IMR-90 (cell line): ENCODE measurements around the gene TP53BP1. TPM values are rescaled to one million over a fixed set of nuclear protein-coding genes. Genes with fewer than 3 reads are reported as not detected.

Experiments
- ATAC-seq: fragments of 200-7000 bp; cut with Tn5 transposase; 2 replicates; pipeline ENCODE4 v1.9.1; 2020; ENCODE audit warnings: low read depth, mild to moderate bottlenecking, moderate library complexity
- BruUV-seq: library from RNA; stranded (reverse); fragments of 400-500 nt; replicated peaks from 2 replicates; lab custom pipeline; 2021; lab: Mats Ljungman, UMichigan
- CTCF ChIA-PET: fragments of 300-600 bp; formaldehyde crosslinking; extraction: SDS; loops from one replicate; lab custom pipeline; 2021; ENCODE audit warnings: antibody characterized with exemption; lab: Yijun Ruan, JAX
- POLR2A ChIA-PET: fragments of 300-600 bp; sonication (Branson Sonifier 250); formaldehyde crosslinking; loops from one replicate; lab custom pipeline; 2022; ENCODE audit warnings: antibody characterized with exemption; ENCODE audit not compliant: unreplicated experiment; lab: Charles Lee
- DNase-seq: peaks from one replicate; pipeline ENCODE4 v3.0.0; 2013
- H2AFZ ChIP-seq: replicated peaks from 2 replicates; pipeline ENCODE3; 2013; ENCODE audit warnings: low read length, mild to moderate bottlenecking; ENCODE audit not compliant: poor library complexity
- H2AK5ac ChIP-seq: 2 replicates; pipeline ENCODE4 v1.6.1; 2013; ENCODE audit warnings: low read depth, low read length, inconsistent platforms
- H2AK9ac ChIP-seq: replicated peaks from 2 replicates; pipeline ENCODE3; 2013; ENCODE audit warnings: mild to moderate bottlenecking, low read depth, low read length, moderate library complexity; ENCODE audit not compliant: poor library complexity
- H2BK120ac ChIP-seq: 2 replicates; pipeline ENCODE4 v1.6.1; 2013; ENCODE audit warnings: low read depth, low read length, inconsistent platforms
- H2BK15ac ChIP-seq: 3 replicates; pipeline ENCODE4 v1.6.1; 2013; ENCODE audit warnings: low read depth, low read length, inconsistent platforms
- H2BK20ac ChIP-seq: 2 replicates; pipeline ENCODE4 v1.6.1; 2013; ENCODE audit warnings: low read depth, mild to moderate bottlenecking, inconsistent platforms, low read length, moderate library complexity
- H2BK5ac ChIP-seq: 2 replicates; pipeline ENCODE4 v1.6.1; 2013; ENCODE audit warnings: mild to moderate bottlenecking, low read depth, low read length, inconsistent platforms; ENCODE audit not compliant: poor library complexity, severe bottlenecking
- H3K14ac ChIP-seq: replicated peaks from 2 replicates; pipeline ENCODE4 v1.6.1; 2013; ENCODE audit warnings: low read depth, low read length, inconsistent platforms
- H3K18ac ChIP-seq: 2 replicates; pipeline ENCODE4 v1.6.1; 2013; ENCODE audit warnings: low read depth, low read length, control low read depth
- H3K23ac ChIP-seq: 2 replicates; pipeline ENCODE4 v1.6.1; 2013; ENCODE audit warnings: low read depth, low read length, inconsistent platforms
- H3K27ac ChIP-seq: 2 replicates; pipeline ENCODE4 v1.5.1; 2013; ENCODE audit warnings: mild to moderate bottlenecking, control low read depth, low read length; ENCODE audit not compliant: insufficient read depth
- H3K27me3 ChIP-seq: 2 replicates; pipeline ENCODE4 v1.6.1; 2013; ENCODE audit warnings: low read length; ENCODE audit not compliant: control insufficient read depth, insufficient read depth
- H3K36me3 ChIP-seq: 2 replicates; pipeline ENCODE4 v1.6.1; 2013; ENCODE audit warnings: low read length, mixed read lengths; ENCODE audit not compliant: control insufficient read depth, insufficient read depth
- H3K4ac ChIP-seq: 2 replicates; pipeline ENCODE4 v1.6.1; 2013; ENCODE audit warnings: low read depth, low read length, inconsistent platforms
- H3K4me1 ChIP-seq: 2 replicates; pipeline ENCODE4 v1.6.1; 2013; ENCODE audit warnings: low read length, mixed read lengths; ENCODE audit not compliant: control insufficient read depth, insufficient read depth
- H3K4me2 ChIP-seq: 2 replicates; pipeline ENCODE4 v1.6.1; 2013; ENCODE audit warnings: low read depth, mild to moderate bottlenecking, control low read depth, low read length, moderate library complexity
- H3K4me3 ChIP-seq: 2 replicates; pipeline ENCODE4 v1.5.1; 2013; ENCODE audit warnings: low read depth, mild to moderate bottlenecking, control low read depth, low read length, moderate library complexity; ENCODE audit not compliant: insufficient read depth
- H3K56ac ChIP-seq: 2 replicates; pipeline ENCODE4 v1.6.1; 2013; ENCODE audit warnings: low read length, inconsistent platforms; ENCODE audit not compliant: insufficient read depth; ENCODE audit errors: extremely low read depth
- H3K79me1 ChIP-seq, 2 experiments: 2 replicates each; pipeline ENCODE4 v1.6.1; 2013; ENCODE audit warnings: low read length in 2 of 2, inconsistent platforms in 1 of 2, low read depth in 1 of 2
- H3K9ac ChIP-seq: 2 replicates; pipeline ENCODE4 v1.6.1; 2013; ENCODE audit warnings: low read depth, low read length, control low read depth
- H3K9me1 ChIP-seq: 2 replicates; pipeline ENCODE4 v1.6.1; 2013; ENCODE audit warnings: low read length, inconsistent platforms; ENCODE audit not compliant: insufficient read depth
- H3K9me3 ChIP-seq: 2 replicates; pipeline ENCODE4 v1.6.1; 2013; ENCODE audit warnings: low read length; ENCODE audit not compliant: control insufficient read depth, insufficient read depth
- H4K20me1 ChIP-seq: 2 replicates; pipeline ENCODE4 v1.6.1; 2013; ENCODE audit warnings: low read length, inconsistent platforms; ENCODE audit not compliant: insufficient read depth
- H4K5ac ChIP-seq: 2 replicates; pipeline ENCODE4 v1.6.1; 2013; ENCODE audit warnings: mild to moderate bottlenecking, low read depth, low read length, control low read depth
- H4K8ac ChIP-seq, 2 experiments: 2 replicates each; pipeline ENCODE4 v1.6.1; 2013; ENCODE audit warnings: low read depth in 2 of 2, low read length in 2 of 2, control low read depth in 1 of 2, inconsistent platforms in 1 of 2
- H4K91ac ChIP-seq: 2 replicates; pipeline ENCODE4 v1.6.1; 2013; ENCODE audit warnings: low read depth, low read length, inconsistent platforms; ENCODE audit not compliant: insufficient read depth
- BHLHE40 ChIP-seq: fragments of 150-350 bp; IDR thresholded peaks from 2 replicates; pipeline ENCODE4 v1.6.1; 2016; ENCODE audit warnings: mild to moderate bottlenecking, low read depth, low read length
- CEBPB ChIP-seq: IDR thresholded peaks from 2 replicates; pipeline ENCODE4 v1.6.1; 2012; ENCODE audit warnings: low read depth, low read length, improper control_type of control experiment
- ELK1 ChIP-seq: fragments of 150-350 bp; IDR thresholded peaks from 2 replicates; pipeline ENCODE4 v1.6.1; 2016; ENCODE audit warnings: low read depth, mild to moderate bottlenecking, low read length, moderate library complexity, borderline replicate concordance
- FOS ChIP-seq: fragments of 150-350 bp; IDR thresholded peaks from 2 replicates; pipeline ENCODE4 v1.6.1; 2016; ENCODE audit warnings: low read depth, low read length
- MAFK ChIP-seq: IDR thresholded peaks from 2 replicates; pipeline ENCODE4 v1.6.1; 2012; ENCODE audit warnings: low read depth, low read length, improper control_type of control experiment
- MAZ ChIP-seq: IDR thresholded peaks from 2 replicates; pipeline ENCODE4 v1.6.1; 2012; ENCODE audit warnings: low read depth, mild to moderate bottlenecking, low read length, improper control_type of control experiment, moderate library complexity, borderline replicate concordance
- NFE2L2 ChIP-seq: fragments of 150-350 bp; IDR thresholded peaks from 2 replicates; pipeline ENCODE4 v1.6.1; 2016; ENCODE audit warnings: low read depth, mild to moderate bottlenecking, low read length
- RAD21 ChIP-seq: IDR thresholded peaks from 2 replicates; pipeline ENCODE4 v1.6.1; 2012; ENCODE audit warnings: low read length, improper control_type of control experiment
- RCOR1 ChIP-seq: IDR thresholded peaks from 2 replicates; pipeline ENCODE4 v1.6.1; 2012; ENCODE audit warnings: mild to moderate bottlenecking, low read length, improper control_type of control experiment; ENCODE audit not compliant: insufficient replicate concordance
- RFX5 ChIP-seq: IDR thresholded peaks from 2 replicates; pipeline ENCODE4 v1.8.0; 2012; ENCODE audit warnings: low read depth, mild to moderate bottlenecking, low read length, moderate library complexity
- SMC3 ChIP-seq: fragments of 150-350 bp; IDR thresholded peaks from 2 replicates; pipeline ENCODE4 v1.6.1; 2016; ENCODE audit warnings: low read depth, mild to moderate bottlenecking, antibody characterized with exemption, low read length, moderate library complexity
- WGBS, 2 experiments: methylation state at CpG; one replicate each; pipeline versions ENCODE4 v1.1.5 to v1.1.7; 2013; ENCODE audit warnings: missing lambda C conversion rate in 2 of 2; ENCODE audit not compliant: insufficient read length in 1 of 2; ENCODE audit errors: extremely low coverage in 2 of 2; 5-methylcytosine and 5-hydroxymethylcytosine counted together
- dilution Hi-C: fragments of 300-500 bp; cut with HindIII; formaldehyde crosslinking; loops from one replicate; pipeline ENCODE4 v1.14.3; 2018; ENCODE audit warnings: low sequenced_read_pairs; ENCODE audit not compliant: unreplicated experiment
- in situ Hi-C: fragments of 300-500 bp; cut with MboI; formaldehyde crosslinking; loops from 3 replicates; pipeline ENCODE4 v1.14.3; 2019; ENCODE audit warnings: low sequenced_read_pairs, inconsistent platforms, mixed read lengths
- intact Hi-C: fragments of 100-400 bp; cut with micrococcal nuclease; formaldehyde crosslinking; loops from 2 replicates; pipeline ENCODE4 v1.10.0; 2022
- polyA plus RNA-seq, 3 experiments: library from polyadenylated mRNA; depleted of rRNA; stranded (reverse); fragments of >200 nt; gene quantifications; 2 replicates each; pipeline ENCODE4 v1.2.3, GENCODE V29; 2012; ENCODE audit warnings: low replicate concordance in 1 of 3
- total RNA-seq: library from RNA; depleted of rRNA; stranded (reverse); fragments of >200 nt; gene quantifications from 2 replicates; pipeline ENCODE4 v1.2.3, GENCODE V29; 2012

Gene TP53BP1
- total and polyA plus RNA-seq, 2 of the 4 experiments (the other 2 are of a cell fraction): 36.3 to 64.5 TPM

- Histone ChIP-seq H3K27me3 (no peaks in the 10 kb centered on the region), H2AK9ac (no peak overlapping the region), H3K23ac (no peak overlapping the region), H3K36me3 (peaks cover 33% of the 10 kb centered on the region), H3K56ac (no peak overlapping the region), H4K91ac (no peak overlapping the region), H2BK15ac (no peak overlapping the region), H4K5ac (no peak overlapping the region), H3K9me3 (no peaks in the 10 kb centered on the region), H3K4me3 (no peak overlapping the region), H4K20me1 (no peaks in the 10 kb centered on the region; the same call in 1 of the 2 replicates), H3K4ac (no peak overlapping the region), H2BK20ac (no peak overlapping the region), H3K27ac (no peak overlapping the region), H3K4me1 (peaks cover 2% of the 10 kb centered on the region; the same call in 1 of the 2 replicates), H4K8ac (no peak overlapping the region), H2BK120ac (no peak overlapping the region), H2AK5ac (no peak overlapping the region), H3K9me1 (no peaks in the 10 kb centered on the region), H3K79me1 (peaks cover 0 to 6% of the 10 kb centered on the region in 2 experiments; a peak in 1 of 4 replicates), H3K14ac (no peak overlapping the region), H3K18ac (no peak overlapping the region), H2BK5ac (no peak overlapping the region), H3K4me2 (no peak overlapping the region), H3K9ac (no peak overlapping the region), H2AFZ (no peak overlapping the region)
- DNase-seq (no peak), ATAC-seq (no peak)
- dilution Hi-C loops: no loop called here
- BruUV-seq: no TSS peak
- POLR2A ChIA-PET: no interaction called here
- intact Hi-C loops: no loop called here
- CTCF ChIA-PET: no interaction called here
- no CpG with 5 or more reads among the region's 7 CpGs for WGBS, 2 experiments
- TF ChIP-seq RFX5 (no peak), MAFK (no peak), RCOR1 (no peak), SMC3 (no peak), RAD21 (no peak), FOS (no peak), NFE2L2 (no peak), BHLHE40 (no peak), ELK1 (no peak), CEBPB (no peak), MAZ (no peak)
- in situ Hi-C loops: no loop called here
These were observed 56.6 kb downstream of the TP53BP1 start for GRCh38 chr15:43436395-43436794.
